Skeletal muscle tissue (tissue), 4 donors: ENCODE data around the gene WBP2. TPM values are rescaled to one million over a fixed set of nuclear protein-coding genes. Genes with fewer than 3 reads are reported as not detected.
A peak's percentile ranks its signal among the peaks of the same experiment; 100 is the strongest.

Experiments used
- H3K27ac ChIP-seq: one replicate; pipeline ENCODE4 v1.7.0; 2013; ENCODE audit warnings: mild to moderate bottlenecking, low read depth, low read length, inconsistent platforms
- H3K27me3 ChIP-seq, 3 donors: one replicate each; pipeline ENCODE4 v1.7.0; 2013; ENCODE audit warnings: low read length in 3 of 3; ENCODE audit not compliant: control insufficient read depth in 3 of 3, insufficient read depth in 3 of 3
- H3K36me3 ChIP-seq, 3 donors: one replicate each; pipeline ENCODE4 v1.7.0; 2013; ENCODE audit warnings: low read length in 3 of 3; ENCODE audit not compliant: control insufficient read depth in 3 of 3, insufficient read depth in 3 of 3
- H3K4me1 ChIP-seq, 3 donors: one replicate each; pipeline ENCODE4 v1.7.0; 2013; ENCODE audit warnings: low read length in 3 of 3, mild to moderate bottlenecking in 3 of 3; ENCODE audit not compliant: control insufficient read depth in 3 of 3, insufficient read depth in 3 of 3
- H3K4me3 ChIP-seq, 3 donors: one replicate each; pipeline ENCODE4 v1.7.0; 2013; ENCODE audit warnings: low read length in 3 of 3
- H3K9ac ChIP-seq, 3 donors: one replicate each; pipeline ENCODE4 v1.7.0; 2013; ENCODE audit warnings: low read length in 3 of 3, mild to moderate bottlenecking in 3 of 3, moderate library complexity in 2 of 3, low read depth in 1 of 3
- H3K9me3 ChIP-seq, 3 donors: one replicate each; pipeline ENCODE4 v1.7.0; 2013; ENCODE audit warnings: low read length in 3 of 3; ENCODE audit not compliant: control insufficient read depth in 3 of 3
- total RNA-seq: library from RNA; depleted of rRNA; stranded (reverse); fragments of >200 nt; gene quantifications from one replicate; pipeline ENCODE4 v1.2.3, GENCODE V29; 2014
- donor health status: Osteomylitis.

Gene WBP2
- total RNA-seq, 1 donor from 2014 or later = 17.7 TPM

- H3K9ac ChIP-seq = peak within 1 kb of the TSS; percentile 81 to 96 (median 92)
- peak within 1 kb of the TSS; percentile 82 to 90 (median 85) for H3K4me3 ChIP-seq
- peaks cover 25 to 30% (median 27%) of the 10 kb centered on the region in 3 donors for H3K4me1 ChIP-seq
- no peaks in the 10 kb centered on the region for H3K9me3 ChIP-seq
- H3K36me3 ChIP-seq = peaks cover 40 to 43% (median 42%) of the 10 kb centered on the region in 3 donors
- H3K27ac ChIP-seq = peak within 1 kb of the TSS; percentile 79
- no peaks in the 10 kb centered on the region for H3K27me3 ChIP-seq
These were observed 41.5 kb upstream of the WBP2 start, which contains the start of gene TRIM65 for GRCh38 chr17:75896415-75897159. TSS of gene TRIM65 (minus strand) at chr17:75896951. CDS start at chr17:75896937, 14 bp downstream.

DNA sequence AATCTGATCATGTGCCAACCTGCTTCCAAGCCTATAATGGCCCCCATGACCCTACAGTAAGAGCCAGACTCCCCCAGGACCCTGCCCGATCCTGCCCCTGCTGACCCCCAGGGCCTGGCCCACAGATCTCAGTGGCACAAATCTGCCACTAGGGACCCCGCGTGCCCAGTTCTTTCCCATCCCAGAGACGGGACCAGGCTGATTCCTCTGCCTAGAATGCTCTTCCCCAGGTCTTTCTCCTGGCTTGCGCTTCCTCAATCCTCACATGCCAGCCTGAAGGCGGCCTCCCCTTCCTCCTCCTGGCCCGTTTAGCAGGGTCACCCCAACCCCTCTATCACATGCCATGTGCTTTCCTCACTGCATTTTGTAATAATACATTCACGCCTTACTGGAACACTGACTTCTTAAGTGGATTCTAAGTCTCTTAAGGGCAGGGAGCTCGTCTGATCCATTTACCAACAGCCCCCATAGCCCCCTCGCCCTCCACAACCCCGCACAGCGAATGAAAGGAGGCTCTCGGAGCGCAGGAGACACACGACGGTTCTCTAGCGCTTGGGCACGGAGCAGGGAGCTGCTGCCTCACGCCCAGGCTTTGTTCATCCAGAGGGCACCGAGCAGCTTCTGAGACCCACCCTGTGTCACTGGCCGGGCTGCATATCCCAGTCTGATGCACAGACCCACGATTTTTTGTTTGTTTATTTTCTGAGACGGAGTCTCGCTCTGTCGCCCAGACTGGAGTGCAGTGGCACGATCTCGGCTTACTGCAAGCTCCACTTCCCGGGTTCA is 40.4 kb upstream of the WBP2 start:
- Histone ChIP-seq H3K27me3 (no peaks in the 10 kb centered on the region), H3K4me1 (peaks cover 25 to 30% (median 27%) of the 10 kb centered on the region in 3 donors), H3K4me3 (peak overlapping the region; percentile 82 to 90 (median 85)), H3K9me3 (no peaks in the 10 kb centered on the region), H3K27ac (peak overlapping the region; percentile 79), H3K9ac (peak overlapping the region; percentile 79 to 96 (median 81)), H3K36me3 (peaks cover 39 to 42% (median 42%) of the 10 kb centered on the region in 3 donors)

DNA sequence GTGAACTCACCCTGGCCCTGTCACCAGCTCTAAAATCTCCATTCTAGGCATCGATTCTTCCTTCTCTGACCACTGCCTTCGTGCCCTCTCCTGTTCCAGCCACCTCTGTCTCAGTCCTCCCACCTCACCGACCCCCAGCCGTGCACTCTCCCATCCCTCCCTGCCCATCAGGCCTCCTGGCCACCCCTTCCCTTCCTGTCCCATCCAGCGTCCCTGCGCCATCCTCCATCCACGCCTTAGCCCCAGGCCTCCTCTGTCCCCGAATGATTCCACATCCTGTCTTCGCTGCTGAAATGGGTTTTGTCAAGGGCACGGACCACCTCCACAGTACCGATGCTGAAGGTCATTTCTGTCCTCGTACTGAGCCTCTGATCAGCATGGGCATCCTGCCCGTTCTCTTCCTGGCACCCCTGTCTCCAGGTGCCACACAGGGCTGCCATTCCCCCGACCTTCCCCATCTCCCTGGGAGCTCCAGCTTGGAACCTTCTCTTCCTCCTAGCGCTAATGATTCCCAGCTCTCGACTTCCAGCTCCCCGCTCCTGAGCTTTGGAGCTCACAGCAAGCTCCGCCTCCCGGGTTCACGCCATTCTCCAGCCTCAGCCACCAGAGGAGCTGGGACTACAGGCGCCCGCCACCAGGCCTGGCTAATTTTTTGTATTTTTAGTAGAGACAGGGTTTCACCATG is 39.1 kb upstream of the WBP2 start:
- Histone ChIP-seq H3K9me3 (no peaks in the 10 kb centered on the region), H3K27me3 (no peaks in the 10 kb centered on the region), H3K9ac (peak overlapping the region in 2 of 3 donors; percentile 43 to 57), H3K4me1 (peaks cover 25 to 30% (median 27%) of the 10 kb centered on the region in 3 donors), H3K4me3 (no peak overlapping the region), H3K27ac (no peak overlapping the region), H3K36me3 (peaks cover 32 to 41% (median 40%) of the 10 kb centered on the region in 3 donors)

DNA sequence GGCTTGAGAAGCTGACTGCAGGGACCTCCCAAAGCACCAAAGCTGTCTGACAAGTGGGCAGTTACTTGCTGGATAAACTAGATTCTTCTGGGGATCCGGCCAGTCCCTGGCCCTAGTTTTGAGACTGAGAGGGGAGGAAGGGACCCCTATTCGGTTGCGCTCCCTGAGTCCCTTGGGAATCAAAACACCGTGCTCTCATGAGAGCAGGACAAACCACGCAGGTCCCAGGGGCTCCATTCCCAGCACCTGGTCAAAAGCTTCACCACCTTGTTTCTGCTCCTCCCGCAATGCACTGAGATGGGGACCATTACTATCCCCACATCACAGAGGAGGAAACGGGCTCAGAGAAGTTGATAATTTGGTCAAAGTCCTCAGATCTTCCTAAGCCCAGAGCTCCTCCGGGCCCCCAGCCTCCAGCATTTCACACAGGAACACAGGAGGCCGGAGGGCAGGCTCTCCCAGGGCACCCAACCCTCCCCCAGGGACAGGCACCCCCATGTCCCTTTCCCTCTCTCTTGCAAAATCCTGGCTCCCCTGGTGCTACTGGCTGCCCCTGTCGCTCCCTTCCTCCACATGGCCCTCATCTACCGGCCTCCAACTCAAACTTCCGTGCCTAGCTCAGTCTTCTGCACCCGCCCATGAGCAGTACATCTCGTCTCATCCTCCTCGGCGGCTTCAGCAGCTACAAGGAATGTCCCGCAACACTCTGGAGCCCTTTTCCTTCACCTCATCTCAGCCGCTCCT is 38.3 kb upstream of the WBP2 start:
- Histone ChIP-seq H3K36me3 (peaks cover 25 to 36% (median 35%) of the 10 kb centered on the region in 3 donors), H3K27ac (no peak overlapping the region), H3K9me3 (no peaks in the 10 kb centered on the region), H3K4me1 (peaks cover 25 to 30% (median 27%) of the 10 kb centered on the region in 3 donors), H3K27me3 (no peaks in the 10 kb centered on the region), H3K4me3 (no peak overlapping the region), H3K9ac (peak overlapping the region in 1 of 3 donors; percentile 57)

DNA sequence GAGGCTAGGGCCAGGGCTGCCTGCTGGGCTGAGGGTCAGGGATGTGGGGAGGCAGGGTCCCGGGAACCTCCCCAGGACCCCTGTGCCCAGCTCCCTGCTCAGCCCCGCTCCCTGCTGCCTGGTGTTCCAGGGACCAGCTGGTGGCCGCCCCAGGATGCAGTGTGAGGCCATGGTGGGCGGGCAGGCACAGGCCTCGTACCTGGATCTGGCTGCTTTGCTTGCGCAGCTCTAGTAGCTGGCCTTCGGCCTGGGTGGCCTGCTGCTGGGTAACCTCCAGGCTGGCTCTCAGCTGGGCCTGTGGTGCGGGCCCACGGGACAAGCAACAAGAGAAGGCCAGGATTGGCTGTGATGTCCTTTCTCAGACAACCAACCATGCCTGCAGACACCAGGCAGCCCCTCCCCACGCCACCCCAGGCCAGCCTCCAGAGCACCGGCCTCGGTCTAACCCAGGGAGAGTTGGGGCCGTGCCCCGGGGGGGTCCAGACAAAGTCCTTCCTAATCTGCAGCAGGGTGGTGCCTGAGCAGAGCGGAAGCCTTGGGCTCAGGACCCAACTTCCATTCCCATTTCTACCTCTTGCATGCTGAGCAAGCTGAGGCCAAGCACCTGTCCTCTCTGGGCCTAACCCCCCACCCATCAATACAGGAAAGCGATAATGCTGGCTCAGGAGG is 37.6 kb upstream of the WBP2 start:
- peaks cover 24 to 34% (median 28%) of the 10 kb centered on the region in 3 donors for H3K36me3 ChIP-seq
- no peaks in the 10 kb centered on the region for H3K27me3 ChIP-seq
- H3K9me3 ChIP-seq = no peaks in the 10 kb centered on the region
- no peak overlapping the region for H3K27ac ChIP-seq
- no peak overlapping the region for H3K4me3 ChIP-seq
- H3K4me1 ChIP-seq = peaks cover 25 to 30% (median 27%) of the 10 kb centered on the region in 3 donors
- peak overlapping the region in 1 of 3 donors; percentile 45 for H3K9ac ChIP-seq

DNA sequence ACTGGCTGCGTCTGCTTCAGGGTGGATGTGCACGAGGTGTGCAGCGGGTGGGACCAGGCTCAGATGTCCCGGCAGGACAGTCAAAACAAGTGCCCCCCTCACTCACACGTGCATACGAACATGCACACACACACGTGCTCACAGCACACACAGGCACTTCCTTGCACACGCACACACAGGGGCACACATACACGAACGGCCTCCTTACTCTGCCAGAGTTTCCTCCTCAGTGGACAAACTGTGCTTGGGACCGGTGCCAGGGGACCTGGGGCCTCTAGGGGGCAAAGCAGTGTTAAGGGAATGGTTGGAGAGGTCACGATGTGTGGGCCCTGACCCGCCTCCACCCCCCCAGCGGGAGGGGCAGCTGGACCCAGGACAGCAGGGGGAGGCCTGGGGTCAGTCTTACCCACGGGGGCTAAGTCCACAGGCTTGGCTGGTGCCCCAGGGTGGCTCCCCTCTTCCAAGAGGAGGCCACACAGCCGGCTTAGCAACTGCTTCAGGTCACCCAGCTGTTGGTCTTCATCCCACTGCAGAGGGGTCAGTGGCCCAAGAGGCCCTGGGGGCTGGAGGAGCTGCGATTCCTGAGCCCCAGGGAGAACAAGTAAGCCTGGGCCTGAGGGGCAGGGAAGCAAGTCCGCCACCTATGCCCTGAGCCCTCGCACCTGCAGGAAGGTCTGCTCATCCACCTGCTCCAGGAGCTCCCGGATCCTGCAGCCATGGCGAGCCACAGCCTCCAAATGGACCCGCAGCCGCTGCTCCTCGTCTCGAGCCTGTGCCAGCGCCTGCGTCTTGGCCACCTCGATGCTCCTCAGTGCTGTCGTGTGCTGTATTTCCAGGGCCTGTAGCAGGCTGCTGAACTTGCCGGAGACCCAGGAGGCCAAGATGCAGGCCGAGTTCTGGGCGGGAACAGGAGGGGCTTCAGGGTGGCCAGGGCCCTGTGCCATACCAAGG is 36.7 kb upstream of the WBP2 start:
- Histone ChIP-seq H3K9ac (peak overlapping the region in 1 of 3 donors; percentile 45), H3K9me3 (no peaks in the 10 kb centered on the region), H3K27me3 (no peaks in the 10 kb centered on the region), H3K27ac (no peak overlapping the region), H3K36me3 (peaks cover 20 to 29% (median 27%) of the 10 kb centered on the region in 3 donors), H3K4me3 (no peak overlapping the region), H3K4me1 (peaks cover 18 to 22% (median 22%) of the 10 kb centered on the region in 3 donors)

GRCh38 chr17:75891022-75891604 is 36.0 kb upstream of the WBP2 start:
- Histone ChIP-seq H3K9ac (no peak overlapping the region), H3K4me3 (no peak overlapping the region), H3K36me3 (peaks cover 24 to 29% (median 27%) of the 10 kb centered on the region in 3 donors), H3K27me3 (no peaks in the 10 kb centered on the region), H3K9me3 (no peaks in the 10 kb centered on the region), H3K4me1 (peaks cover 18 to 22% (median 22%) of the 10 kb centered on the region in 3 donors), H3K27ac (no peak overlapping the region)

- Histone ChIP-seq H3K27ac (no peak overlapping the region), H3K4me1 (peaks cover 6 to 9% (median 7%) of the 10 kb centered on the region in 3 donors), H3K4me3 (no peak overlapping the region), H3K36me3 (peaks cover 24 to 29% (median 27%) of the 10 kb centered on the region in 3 donors), H3K9ac (no peak overlapping the region), H3K27me3 (no peaks in the 10 kb centered on the region), H3K9me3 (no peaks in the 10 kb centered on the region)
These were observed 34.3 kb upstream of the WBP2 start for GRCh38 chr17:75889454-75889853.
